Loucy (cell line): Measurements from ENCODE around the gene ADARB2.

Experiments
- CTCF ChIP-seq: fragments of 200-600 bp; sonication (generic); conservative IDR thresholded peaks from 2 replicates; pipeline ENCODE4 v1.5.1; 2014; ENCODE audit warnings: mild to moderate bottlenecking, antibody characterized with exemption, low read length
- EZH2phosphoT487 ChIP-seq: fragments of 200-600 bp; IDR thresholded peaks from 2 replicates; pipeline ENCODE4 v1.6.1; 2018; ENCODE audit warnings: antibody characterized with exemption, mild to moderate bottlenecking, moderate library complexity, borderline replicate concordance

GRCh38 chr10:1309617-1310270 is 427.6 kb downstream of the ADARB2 start:
- TF ChIP-seq CTCF, result no peak
- no peak for TF ChIP-seq EZH2phosphoT487
